WTC11 (cell line): ENCODE measurements around the gene PLXNA2. TPM values are rescaled to one million over a fixed set of nuclear protein-coding genes. Genes with fewer than 3 reads are reported as not detected.

Source experiments
- ATAC-seq: fragments of 200-7000 bp; cut with Tn5 transposase; 2 replicates; pipeline ENCODE4 v1.10.0; 2021; ENCODE audit warnings: mild to moderate bottlenecking, moderate library complexity
- CTCF ChIA-PET: fragments of 300-600 bp; sonication (Branson Sonifier 250); formaldehyde crosslinking; loops from one replicate; lab custom pipeline; 2021; ENCODE audit warnings: antibody characterized with exemption; lab: Charles Lee
- POLR2A ChIA-PET: fragments of 350-600 bp; sonication (Branson Sonifier 250); formaldehyde crosslinking; loops from one replicate; lab custom pipeline; 2021; ENCODE audit warnings: antibody characterized with exemption; lab: Charles Lee
- DNase-seq: peaks from one replicate; pipeline ENCODE4 v3.0.0; 2021; ENCODE audit warnings: low spot score
- H3K27ac Mint-ChIP-seq: 2 replicates; pipeline ENCODE4 v1.8.0; 2021; ENCODE audit warnings: mixed read lengths
- H3K27me3 Mint-ChIP-seq: 2 replicates; pipeline ENCODE4 v1.8.0; 2021; ENCODE audit warnings: low read depth, mild to moderate bottlenecking, moderate library complexity, mixed read lengths
- H3K36me3 Mint-ChIP-seq: 2 replicates; pipeline ENCODE4 v1.8.0; 2021; ENCODE audit warnings: mixed read lengths
- H3K4me1 Mint-ChIP-seq: 2 replicates; pipeline ENCODE4 v1.8.0; 2022; ENCODE audit warnings: mixed read lengths
- H3K4me3 Mint-ChIP-seq: 2 replicates; pipeline ENCODE4 v1.8.0; 2021; ENCODE audit warnings: mild to moderate bottlenecking, moderate library complexity, mixed read lengths
- H3K9me3 Mint-ChIP-seq: 2 replicates; pipeline ENCODE4 v1.8.0; 2021; ENCODE audit warnings: mixed read lengths
- CREM ChIP-seq: sonication (generic); formaldehyde crosslinking; IDR thresholded peaks from 2 replicates; pipeline ENCODE4 v1.8.1; 2022; ENCODE audit warnings: mild to moderate bottlenecking, missing genetic modification reagents, moderate library complexity
- E2F4 ChIP-seq: sonication (generic); formaldehyde crosslinking; IDR thresholded peaks from 2 replicates; pipeline ENCODE4 v1.8.1; 2022; ENCODE audit warnings: low read depth, mild to moderate bottlenecking, moderate library complexity, missing genetic modification reagents, borderline replicate concordance
- ELF4 ChIP-seq: sonication (generic); formaldehyde crosslinking; IDR thresholded peaks from 2 replicates; pipeline ENCODE4 v1.8.1; 2022; ENCODE audit warnings: low read depth, mild to moderate bottlenecking, moderate library complexity, missing genetic modification reagents
- FOXK1 ChIP-seq: sonication (generic); formaldehyde crosslinking; IDR thresholded peaks from 2 replicates; pipeline ENCODE4 v1.8.0; 2022; ENCODE audit warnings: mild to moderate bottlenecking, moderate library complexity, missing genetic modification reagents
- FOXP1 ChIP-seq: sonication (generic); formaldehyde crosslinking; IDR thresholded peaks from 2 replicates; pipeline ENCODE4 v1.8.0; 2022; ENCODE audit warnings: missing genetic modification reagents, mild to moderate bottlenecking, moderate library complexity, borderline replicate concordance
- GRHL2 ChIP-seq: fragments of 250-450 bp; sonication (Bioruptor Pico); IDR thresholded peaks from 2 replicates; pipeline ENCODE4 v1.8.0; 2022; ENCODE audit warnings: mild to moderate bottlenecking, moderate library complexity; ENCODE audit not compliant: insufficient replicate concordance, severe bottlenecking
- GTF2I ChIP-seq: fragments of 250-450 bp; sonication (Bioruptor Pico); conservative IDR thresholded peaks from 2 replicates; pipeline ENCODE4 v1.4.0; 2021; ENCODE audit warnings: mild to moderate bottlenecking
- JAZF1 ChIP-seq: fragments of 250-450 bp; sonication (Bioruptor Pico); IDR thresholded peaks from 2 replicates; pipeline ENCODE4 v1.9.0; 2021; ENCODE audit warnings: moderate library complexity, mild to moderate bottlenecking, inconsistent platforms
- MXD4 ChIP-seq: fragments of 250-450 bp; sonication (Bioruptor Pico); IDR thresholded peaks from 2 replicates; pipeline ENCODE4 v1.8.0; 2021; ENCODE audit warnings: mild to moderate bottlenecking, moderate library complexity, borderline replicate concordance
- PRRX2 ChIP-seq: fragments of 250-450 bp; sonication (Bioruptor Pico); IDR thresholded peaks from 2 replicates; pipeline ENCODE4 v1.8.0; 2021; ENCODE audit warnings: mild to moderate bottlenecking
- SMAD3 ChIP-seq: sonication (generic); formaldehyde crosslinking; IDR thresholded peaks from 2 replicates; pipeline ENCODE4 v1.8.0; 2022; ENCODE audit warnings: missing genetic modification reagents, mild to moderate bottlenecking, borderline replicate concordance
- USF1 ChIP-seq: sonication (generic); formaldehyde crosslinking; IDR thresholded peaks from 2 replicates; pipeline ENCODE4 v1.8.0; 2022; ENCODE audit warnings: mild to moderate bottlenecking, missing genetic modification reagents
- ZBTB21 ChIP-seq: sonication (generic); formaldehyde crosslinking; IDR thresholded peaks from 2 replicates; pipeline ENCODE4 v1.8.1; 2023; ENCODE audit warnings: mild to moderate bottlenecking, missing genetic modification reagents, borderline replicate concordance
- total RNA-seq: library from RNA; stranded (reverse); gene quantifications from 3 replicates; pipeline ENCODE4 v1.2.3, GENCODE V29; 2021
- TF ChIP-seq, protein P1 (sequence below): sonication (generic); formaldehyde crosslinking; IDR thresholded peaks from 2 replicates; pipeline ENCODE4 v1.8.0; 2022; ENCODE audit warnings: mild to moderate bottlenecking, missing genetic modification reagents
- TF ChIP-seq, protein P2 (sequence below): fragments of 250-450 bp; sonication (Bioruptor Pico); IDR thresholded peaks from 2 replicates; pipeline ENCODE4 v1.8.0; 2021; ENCODE audit warnings: mild to moderate bottlenecking
- TF ChIP-seq, protein P3 (sequence below): sonication (generic); formaldehyde crosslinking; IDR thresholded peaks from 2 replicates; pipeline ENCODE4 v1.8.1; 2023; ENCODE audit warnings: mild to moderate bottlenecking, missing genetic modification reagents, borderline replicate concordance

PLXNA2 gene
- total RNA-seq, 1 experiment from 2014 or later = 4.2 TPM

DNA sequence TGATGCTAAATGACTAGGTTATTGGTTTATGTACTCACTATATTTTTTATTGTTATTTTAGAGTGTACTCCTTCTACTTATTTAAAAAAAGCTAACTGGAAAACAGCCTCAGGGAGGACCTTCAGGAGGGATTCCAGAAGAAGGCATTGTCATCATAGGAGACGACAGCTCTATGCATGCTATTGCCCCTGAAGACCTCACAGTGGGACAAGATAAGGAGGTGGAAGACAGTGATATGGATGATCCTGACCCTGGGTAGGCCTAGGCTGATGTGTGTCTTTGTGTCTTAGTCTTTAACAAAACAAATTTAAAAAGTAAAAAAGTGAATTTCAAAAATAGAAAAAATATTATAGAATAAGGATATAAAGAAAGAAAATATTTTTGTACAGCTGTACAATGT is 177.6 kb downstream of the PLXNA2 start:
- no peaks in the 10 kb centered on the region for H3K27me3 Mint-ChIP-seq
- ATAC-seq = no peak
- POLR2A ChIA-PET = no interaction called here
- DNase-seq = no peak
- H3K9me3 Mint-ChIP-seq = no peaks in the 10 kb centered on the region
- no peak for TF ChIP-seq USF1 (CRISPR knock-in tag)
- H3K27ac Mint-ChIP-seq = no peak overlapping the region
- H3K4me3 Mint-ChIP-seq = no peak overlapping the region
- CTCF ChIA-PET = no interaction called here
- no peaks in the 10 kb centered on the region for H3K4me1 Mint-ChIP-seq
- no peaks in the 10 kb centered on the region for H3K36me3 Mint-ChIP-seq

DNA sequence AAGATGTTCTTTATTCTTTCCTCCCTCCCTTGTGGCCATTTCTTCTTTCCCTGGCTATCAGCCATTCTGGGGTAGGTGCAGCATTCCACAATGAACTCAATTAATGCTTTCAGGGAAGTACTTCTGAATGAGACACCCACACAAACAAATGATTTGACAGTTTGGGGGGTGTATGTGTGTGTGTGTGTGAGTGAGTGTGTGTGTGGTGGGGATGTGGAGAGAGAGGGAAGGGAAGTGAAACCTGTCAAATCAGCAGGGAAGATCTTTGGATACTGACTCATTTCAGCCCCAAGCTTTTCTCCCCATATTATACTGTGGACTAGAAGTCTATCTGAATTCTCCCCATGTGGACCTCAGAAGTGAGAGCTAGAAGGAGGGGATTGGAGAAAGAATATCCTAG is 178.3 kb downstream of the PLXNA2 start:
- Mint-ChIP-seq H3K27ac (no peak overlapping the region), H3K27me3 (no peaks in the 10 kb centered on the region), H3K4me3 (no peak overlapping the region), H3K9me3 (no peaks in the 10 kb centered on the region), H3K4me1 (no peaks in the 10 kb centered on the region; the same call in 1 of the 2 replicates), H3K36me3 (no peaks in the 10 kb centered on the region)
- POLR2A ChIA-PET = no interaction called here
- DNase-seq = no peak
- CTCF ChIA-PET = no interaction called here
- TF ChIP-seq FOXK1 (CRISPR knock-in tag) = no peak
- TF ChIP-seq CREM = no peak
- TF ChIP-seq PRRX2 (CRISPR knock-in tag) = no peak
- no peak for TF ChIP-seq ZBTB21 (CRISPR knock-in tag)
- TF ChIP-seq, protein P1, sequence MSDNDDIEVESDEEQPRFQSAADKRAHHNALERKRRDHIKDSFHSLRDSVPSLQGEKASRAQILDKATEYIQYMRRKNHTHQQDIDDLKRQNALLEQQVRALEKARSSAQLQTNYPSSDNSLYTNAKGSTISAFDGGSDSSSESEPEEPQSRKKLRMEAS = no peak
- no peak for TF ChIP-seq SMAD3
- no peak for ATAC-seq

DNA sequence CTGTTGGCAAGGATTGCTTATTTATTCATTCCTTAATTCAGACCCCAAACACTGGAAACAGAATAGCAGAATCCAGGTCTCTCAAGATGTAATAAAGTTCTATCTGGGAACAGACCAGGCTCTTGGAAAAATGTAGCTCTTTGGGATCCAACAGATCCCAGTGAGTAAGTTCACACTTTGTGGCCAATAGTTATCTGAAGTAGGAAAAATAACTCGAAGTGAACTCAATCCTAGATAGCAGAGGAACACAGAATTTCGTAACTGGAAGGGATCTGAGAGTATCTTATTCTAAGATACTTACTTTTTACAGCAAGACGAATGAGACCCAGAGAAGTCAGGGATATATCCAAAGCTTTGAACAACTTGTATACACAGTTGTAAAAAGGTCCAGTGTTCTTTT is 182.6 kb downstream of the PLXNA2 start:
- Mint-ChIP-seq H3K27ac (no peak overlapping the region), H3K9me3 (no peaks in the 10 kb centered on the region), H3K36me3 (no peaks in the 10 kb centered on the region), H3K4me3 (no peak overlapping the region), H3K27me3 (no peaks in the 10 kb centered on the region), H3K4me1 (peaks cover 11% of the 10 kb centered on the region)
- no peak for DNase-seq
- CTCF ChIA-PET = no interaction called here
- TF ChIP-seq ELF4 (CRISPR knock-in tag) (no peak), JAZF1 (CRISPR knock-in tag) (no peak), SMAD3 (no peak), MXD4 (CRISPR knock-in tag) (no peak), GRHL2 (CRISPR knock-in tag) (no peak), E2F4 (CRISPR knock-in tag) (no peak), FOXP1 (CRISPR knock-in tag) (no peak), GTF2I (CRISPR knock-in tag) (no peak)
- TF ChIP-seq, protein P2, sequence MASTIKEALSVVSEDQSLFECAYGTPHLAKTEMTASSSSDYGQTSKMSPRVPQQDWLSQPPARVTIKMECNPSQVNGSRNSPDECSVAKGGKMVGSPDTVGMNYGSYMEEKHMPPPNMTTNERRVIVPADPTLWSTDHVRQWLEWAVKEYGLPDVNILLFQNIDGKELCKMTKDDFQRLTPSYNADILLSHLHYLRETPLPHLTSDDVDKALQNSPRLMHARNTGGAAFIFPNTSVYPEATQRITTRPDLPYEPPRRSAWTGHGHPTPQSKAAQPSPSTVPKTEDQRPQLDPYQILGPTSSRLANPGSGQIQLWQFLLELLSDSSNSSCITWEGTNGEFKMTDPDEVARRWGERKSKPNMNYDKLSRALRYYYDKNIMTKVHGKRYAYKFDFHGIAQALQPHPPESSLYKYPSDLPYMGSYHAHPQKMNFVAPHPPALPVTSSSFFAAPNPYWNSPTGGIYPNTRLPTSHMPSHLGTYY = no peak
- TF ChIP-seq, protein P3, sequence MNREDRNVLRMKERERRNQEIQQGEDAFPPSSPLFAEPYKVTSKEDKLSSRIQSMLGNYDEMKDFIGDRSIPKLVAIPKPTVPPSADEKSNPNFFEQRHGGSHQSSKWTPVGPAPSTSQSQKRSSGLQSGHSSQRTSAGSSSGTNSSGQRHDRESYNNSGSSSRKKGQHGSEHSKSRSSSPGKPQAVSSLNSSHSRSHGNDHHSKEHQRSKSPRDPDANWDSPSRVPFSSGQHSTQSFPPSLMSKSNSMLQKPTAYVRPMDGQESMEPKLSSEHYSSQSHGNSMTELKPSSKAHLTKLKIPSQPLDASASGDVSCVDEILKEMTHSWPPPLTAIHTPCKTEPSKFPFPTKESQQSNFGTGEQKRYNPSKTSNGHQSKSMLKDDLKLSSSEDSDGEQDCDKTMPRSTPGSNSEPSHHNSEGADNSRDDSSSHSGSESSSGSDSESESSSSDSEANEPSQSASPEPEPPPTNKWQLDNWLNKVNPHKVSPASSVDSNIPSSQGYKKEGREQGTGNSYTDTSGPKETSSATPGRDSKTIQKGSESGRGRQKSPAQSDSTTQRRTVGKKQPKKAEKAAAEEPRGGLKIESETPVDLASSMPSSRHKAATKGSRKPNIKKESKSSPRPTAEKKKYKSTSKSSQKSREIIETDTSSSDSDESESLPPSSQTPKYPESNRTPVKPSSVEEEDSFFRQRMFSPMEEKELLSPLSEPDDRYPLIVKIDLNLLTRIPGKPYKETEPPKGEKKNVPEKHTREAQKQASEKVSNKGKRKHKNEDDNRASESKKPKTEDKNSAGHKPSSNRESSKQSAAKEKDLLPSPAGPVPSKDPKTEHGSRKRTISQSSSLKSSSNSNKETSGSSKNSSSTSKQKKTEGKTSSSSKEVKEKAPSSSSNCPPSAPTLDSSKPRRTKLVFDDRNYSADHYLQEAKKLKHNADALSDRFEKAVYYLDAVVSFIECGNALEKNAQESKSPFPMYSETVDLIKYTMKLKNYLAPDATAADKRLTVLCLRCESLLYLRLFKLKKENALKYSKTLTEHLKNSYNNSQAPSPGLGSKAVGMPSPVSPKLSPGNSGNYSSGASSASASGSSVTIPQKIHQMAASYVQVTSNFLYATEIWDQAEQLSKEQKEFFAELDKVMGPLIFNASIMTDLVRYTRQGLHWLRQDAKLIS (CRISPR knock-in tag) = no peak
- ATAC-seq = no peak
- POLR2A ChIA-PET = no interaction called here
